Neural progenitor cell (in vitro differentiated cells): Measurements from ENCODE around the gene KCNK10.

Source experiments
- EZH2phosphoT487 ChIP-seq: fragments of 200-600 bp; sonication (generic); IDR thresholded peaks from 2 replicates; pipeline ENCODE4 v1.6.1; 2017; ENCODE audit warnings: antibody characterized with exemption
- TF ChIP-seq, protein P1 (sequence below): fragments of 200-600 bp; sonication (generic); IDR thresholded peaks from 2 replicates; pipeline ENCODE4 v1.5.1; 2017; ENCODE audit warnings: antibody characterized with exemption, mild to moderate bottlenecking

DNA sequence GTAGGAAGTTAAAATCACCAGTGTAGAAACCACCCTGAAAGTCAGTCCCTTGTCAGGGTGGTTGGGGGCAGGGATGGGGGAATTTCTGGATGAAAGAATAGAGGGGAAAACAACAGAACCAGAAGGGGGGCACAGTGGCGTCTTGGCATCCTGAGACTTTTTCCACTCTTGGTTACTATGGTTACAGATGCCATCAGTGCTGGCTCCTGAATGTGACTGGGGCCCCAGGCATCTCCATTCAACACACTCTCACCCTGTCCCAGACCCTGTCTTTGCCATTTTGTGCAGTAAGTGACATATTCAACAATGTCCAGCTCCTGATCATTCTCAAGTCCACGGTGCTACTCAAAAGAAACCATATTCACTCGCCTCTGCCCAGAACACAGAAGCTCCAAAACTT, 11.3 kb downstream of the KCNK10 start:
- TF ChIP-seq, protein P1, sequence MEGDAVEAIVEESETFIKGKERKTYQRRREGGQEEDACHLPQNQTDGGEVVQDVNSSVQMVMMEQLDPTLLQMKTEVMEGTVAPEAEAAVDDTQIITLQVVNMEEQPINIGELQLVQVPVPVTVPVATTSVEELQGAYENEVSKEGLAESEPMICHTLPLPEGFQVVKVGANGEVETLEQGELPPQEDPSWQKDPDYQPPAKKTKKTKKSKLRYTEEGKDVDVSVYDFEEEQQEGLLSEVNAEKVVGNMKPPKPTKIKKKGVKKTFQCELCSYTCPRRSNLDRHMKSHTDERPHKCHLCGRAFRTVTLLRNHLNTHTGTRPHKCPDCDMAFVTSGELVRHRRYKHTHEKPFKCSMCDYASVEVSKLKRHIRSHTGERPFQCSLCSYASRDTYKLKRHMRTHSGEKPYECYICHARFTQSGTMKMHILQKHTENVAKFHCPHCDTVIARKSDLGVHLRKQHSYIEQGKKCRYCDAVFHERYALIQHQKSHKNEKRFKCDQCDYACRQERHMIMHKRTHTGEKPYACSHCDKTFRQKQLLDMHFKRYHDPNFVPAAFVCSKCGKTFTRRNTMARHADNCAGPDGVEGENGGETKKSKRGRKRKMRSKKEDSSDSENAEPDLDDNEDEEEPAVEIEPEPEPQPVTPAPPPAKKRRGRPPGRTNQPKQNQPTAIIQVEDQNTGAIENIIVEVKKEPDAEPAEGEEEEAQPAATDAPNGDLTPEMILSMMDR = no peak
- TF ChIP-seq EZH2phosphoT487 = no peak
